Panc1 (cell line): ENCODE results near the gene PDCL3. TPM values are rescaled to one million over a fixed set of nuclear protein-coding genes. Genes with fewer than 3 reads are reported as not detected.

Experiments
- ATAC-seq: fragments of 200-7000 bp; cut with Tn5 transposase; 2 replicates; pipeline ENCODE4 v1.9.1; 2020; ENCODE audit warnings: mild to moderate bottlenecking, moderate library complexity
- BruUV-seq: library from RNA; stranded (reverse); fragments of 400-500 nt; replicated peaks from 2 replicates; lab custom pipeline; 2021; lab: Mats Ljungman, UMichigan
- CTCF ChIA-PET: fragments of 300-600 bp; sonication (Branson Sonifier 250); formaldehyde crosslinking; loops from one replicate; lab custom pipeline; 2022; ENCODE audit warnings: antibody characterized with exemption; lab: Charles Lee
- POLR2A ChIA-PET: fragments of 300-600 bp; sonication (Branson Sonifier 250); formaldehyde crosslinking; loops from one replicate; lab custom pipeline; 2022; ENCODE audit warnings: antibody characterized with exemption; lab: Charles Lee
- DNase-seq: peaks from one replicate; pipeline ENCODE4 v3.0.0-alpha.2; 2010; ENCODE audit warnings: low read depth, low spot score
- H3K27ac ChIP-seq: 2 replicates; pipeline ENCODE4 v1.5.1; 2011; ENCODE audit warnings: mild to moderate bottlenecking, low read length, inconsistent platforms
- H3K27me3 ChIP-seq: fragments of 200-500 bp; sonication (Bioruptor generic); 2 replicates; pipeline ENCODE4 v1.6.0; 2014; ENCODE audit warnings: low read length, inconsistent platforms; ENCODE audit not compliant: control insufficient read depth, insufficient read depth
- H3K36me3 ChIP-seq: fragments of 200-500 bp; sonication (Bioruptor generic); 2 replicates; pipeline ENCODE4 v1.5.1; 2014; ENCODE audit warnings: inconsistent platforms, mild to moderate bottlenecking, low read length, moderate library complexity; ENCODE audit not compliant: control insufficient read depth, insufficient read depth
- H3K4me1 ChIP-seq: 2 replicates; pipeline ENCODE4 v1.5.1; 2011; ENCODE audit warnings: inconsistent platforms, mild to moderate bottlenecking, low read length, moderate library complexity; ENCODE audit not compliant: control insufficient read depth, insufficient read depth
- H3K4me3 ChIP-seq, 2 experiments: 2 replicates each; pipeline ENCODE4 v1.5.1; 2011 to 2012; ENCODE audit warnings: low read depth in 2 of 2, low read length in 2 of 2, mild to moderate bottlenecking in 2 of 2, inconsistent platforms in 1 of 2, moderate library complexity in 1 of 2
- H3K9me3 ChIP-seq: fragments of 200-500 bp; sonication (Bioruptor generic); 2 replicates; pipeline ENCODE4 v1.5.1; 2014; ENCODE audit warnings: low read depth, mild to moderate bottlenecking, inconsistent platforms, low read length, moderate library complexity; ENCODE audit not compliant: control insufficient read depth, insufficient read depth
- CTCF ChIP-seq: fragments of 450-650 bp; IDR thresholded peaks from 2 replicates; pipeline ENCODE4 v1.5.1; 2017; ENCODE audit warnings: mild to moderate bottlenecking
- POLR2AphosphoS5 ChIP-seq: IDR thresholded peaks from 2 replicates; pipeline ENCODE4 v1.6.1; 2012; ENCODE audit warnings: mild to moderate bottlenecking, low read depth, low read length, moderate library complexity
- SIN3A ChIP-seq: IDR thresholded peaks from 2 replicates; pipeline ENCODE4 v1.6.1; 2012; ENCODE audit warnings: low read depth, mild to moderate bottlenecking, low read length, moderate library complexity, borderline replicate concordance; ENCODE audit not compliant: insufficient read depth
- TCF7L2 ChIP-seq: IDR thresholded peaks from 2 replicates; pipeline ENCODE4 v1.6.1; 2011; ENCODE audit warnings: mild to moderate bottlenecking, low read depth, low read length, inconsistent platforms
- in situ Hi-C: cut with HindIII; loops from 2 replicates; pipeline ENCODE4 v1.10.0; 2016; ENCODE audit warnings: low sequenced_read_pairs, low pct_unique_long_range_greater_than_20kb
- intact Hi-C: fragments of 100-400 bp; cut with micrococcal nuclease; formaldehyde crosslinking; loops from one replicate; pipeline ENCODE4 v1.10.0; 2022; ENCODE audit not compliant: unreplicated experiment
- total RNA-seq: library from RNA; stranded (reverse); gene quantifications from one replicate; pipeline ENCODE4 v1.2.1, GENCODE V29; 2021; ENCODE audit not compliant: unreplicated experiment
- TF ChIP-seq, protein P1 (sequence below), 2 experiments: IDR thresholded peaks; 2 replicates each; pipeline ENCODE4 v1.6.1; 2011 to 2012; ENCODE audit warnings: low read depth in 2 of 2, control low read depth in 1 of 2, low read length in 1 of 2, mild to moderate bottlenecking in 1 of 2, moderate library complexity in 1 of 2; ENCODE audit not compliant: insufficient read depth in 1 of 2

Gene PDCL3
- total RNA-seq, 1 experiment from 2014 or later: 43.1 TPM

DNA sequence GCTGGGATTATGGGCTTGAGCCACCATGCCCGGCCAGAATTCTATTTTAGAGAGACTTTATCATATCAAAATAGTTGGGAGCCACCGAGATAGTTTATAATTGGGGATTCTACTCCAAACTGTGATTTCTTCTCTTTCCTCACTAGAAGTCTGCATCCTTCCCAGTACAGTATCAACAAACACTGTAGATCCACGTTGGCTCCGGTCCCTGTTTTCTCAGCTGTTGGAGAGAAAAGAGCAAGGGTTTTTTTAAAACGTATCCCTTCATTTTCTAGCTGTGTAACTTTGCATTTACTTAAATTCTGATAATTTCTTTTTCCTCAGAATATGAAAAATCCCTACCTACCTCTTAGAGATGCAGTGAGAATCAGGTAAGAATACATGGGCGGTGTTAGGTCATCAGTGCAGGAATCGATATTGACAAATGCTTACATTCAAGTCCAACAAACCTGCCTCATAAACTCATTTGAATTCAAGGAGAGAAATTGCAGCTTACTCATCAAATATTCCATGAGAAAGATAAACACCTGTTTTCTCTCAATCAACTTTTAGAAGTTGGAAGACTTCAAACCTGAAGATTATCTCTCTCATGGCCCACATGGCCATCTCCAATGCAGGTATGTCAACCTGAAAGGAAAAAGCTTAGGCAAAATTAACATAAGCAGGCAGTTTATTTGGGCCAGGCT, 17.7 kb upstream of the PDCL3 start:
- no peak for TF ChIP-seq POLR2AphosphoS5
- no peak for TF ChIP-seq TCF7L2
- no peak for TF ChIP-seq SIN3A
- no peak for TF ChIP-seq CTCF
- TF ChIP-seq, protein P1, sequence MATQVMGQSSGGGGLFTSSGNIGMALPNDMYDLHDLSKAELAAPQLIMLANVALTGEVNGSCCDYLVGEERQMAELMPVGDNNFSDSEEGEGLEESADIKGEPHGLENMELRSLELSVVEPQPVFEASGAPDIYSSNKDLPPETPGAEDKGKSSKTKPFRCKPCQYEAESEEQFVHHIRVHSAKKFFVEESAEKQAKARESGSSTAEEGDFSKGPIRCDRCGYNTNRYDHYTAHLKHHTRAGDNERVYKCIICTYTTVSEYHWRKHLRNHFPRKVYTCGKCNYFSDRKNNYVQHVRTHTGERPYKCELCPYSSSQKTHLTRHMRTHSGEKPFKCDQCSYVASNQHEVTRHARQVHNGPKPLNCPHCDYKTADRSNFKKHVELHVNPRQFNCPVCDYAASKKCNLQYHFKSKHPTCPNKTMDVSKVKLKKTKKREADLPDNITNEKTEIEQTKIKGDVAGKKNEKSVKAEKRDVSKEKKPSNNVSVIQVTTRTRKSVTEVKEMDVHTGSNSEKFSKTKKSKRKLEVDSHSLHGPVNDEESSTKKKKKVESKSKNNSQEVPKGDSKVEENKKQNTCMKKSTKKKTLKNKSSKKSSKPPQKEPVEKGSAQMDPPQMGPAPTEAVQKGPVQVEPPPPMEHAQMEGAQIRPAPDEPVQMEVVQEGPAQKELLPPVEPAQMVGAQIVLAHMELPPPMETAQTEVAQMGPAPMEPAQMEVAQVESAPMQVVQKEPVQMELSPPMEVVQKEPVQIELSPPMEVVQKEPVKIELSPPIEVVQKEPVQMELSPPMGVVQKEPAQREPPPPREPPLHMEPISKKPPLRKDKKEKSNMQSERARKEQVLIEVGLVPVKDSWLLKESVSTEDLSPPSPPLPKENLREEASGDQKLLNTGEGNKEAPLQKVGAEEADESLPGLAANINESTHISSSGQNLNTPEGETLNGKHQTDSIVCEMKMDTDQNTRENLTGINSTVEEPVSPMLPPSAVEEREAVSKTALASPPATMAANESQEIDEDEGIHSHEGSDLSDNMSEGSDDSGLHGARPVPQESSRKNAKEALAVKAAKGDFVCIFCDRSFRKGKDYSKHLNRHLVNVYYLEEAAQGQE (IDR thresholded peaks at IDR 0.05; ENCODE audit: insufficient read depth in 1 of 2, low read depth in 2 of 2, low read length in 1 of 2): no peak
- no peaks in the 10 kb centered on the region for H3K36me3 ChIP-seq
- intact Hi-C loops: no loop called here
- no peaks in the 10 kb centered on the region; the same call in 1 of the 2 replicates for H3K27me3 ChIP-seq
- POLR2A ChIA-PET: no interaction called here
- H3K9me3 ChIP-seq: no peaks in the 10 kb centered on the region
- ATAC-seq (no peak), DNase-seq (no peak)
- no peak overlapping the region for H3K27ac ChIP-seq
- H3K4me1 ChIP-seq: no peaks in the 10 kb centered on the region
- no TSS peak for BruUV-seq
- CTCF ChIA-PET: interaction anchor here (0.7 kb wide), 1 partner anchor 66 kb away, joined by 6 read pairs; no protein-coding TSS in a partner anchor
- no peak overlapping the region for H3K4me3 ChIP-seq
- in situ Hi-C loops: no loop called here

GRCh38 chr2:100546469-100546868, 16.3 kb upstream of the PDCL3 start:
- in situ Hi-C loops: no loop called here
- ChIA-PET CTCF (no interaction called here), POLR2A (interaction anchor here (0.7 kb wide), 1 partner anchor 547 kb away, joined by 3 read pairs; no protein-coding TSS in a partner anchor)
- intact Hi-C loops: no loop called here
- no peaks in the 10 kb centered on the region; the same call in 1 of the 2 replicates for H3K27me3 ChIP-seq
- BruUV-seq: no TSS peak
- H3K36me3 ChIP-seq: no peaks in the 10 kb centered on the region
- H3K4me3 ChIP-seq: no peak overlapping the region
- ATAC-seq: no peak
- H3K9me3 ChIP-seq: no peaks in the 10 kb centered on the region
- DNase-seq: no peak
- TF ChIP-seq, protein P1 (IDR thresholded peaks at IDR 0.05; ENCODE audit: insufficient read depth in 1 of 2, low read depth in 2 of 2, low read length in 1 of 2): no peak
- TF ChIP-seq TCF7L2 (no peak), CTCF (no peak), POLR2AphosphoS5 (no peak), SIN3A (no peak)
- H3K4me1 ChIP-seq: no peaks in the 10 kb centered on the region
- H3K27ac ChIP-seq: no peak overlapping the region
